Measurements from ENCODE around the gene GNAT3.

DNA sequence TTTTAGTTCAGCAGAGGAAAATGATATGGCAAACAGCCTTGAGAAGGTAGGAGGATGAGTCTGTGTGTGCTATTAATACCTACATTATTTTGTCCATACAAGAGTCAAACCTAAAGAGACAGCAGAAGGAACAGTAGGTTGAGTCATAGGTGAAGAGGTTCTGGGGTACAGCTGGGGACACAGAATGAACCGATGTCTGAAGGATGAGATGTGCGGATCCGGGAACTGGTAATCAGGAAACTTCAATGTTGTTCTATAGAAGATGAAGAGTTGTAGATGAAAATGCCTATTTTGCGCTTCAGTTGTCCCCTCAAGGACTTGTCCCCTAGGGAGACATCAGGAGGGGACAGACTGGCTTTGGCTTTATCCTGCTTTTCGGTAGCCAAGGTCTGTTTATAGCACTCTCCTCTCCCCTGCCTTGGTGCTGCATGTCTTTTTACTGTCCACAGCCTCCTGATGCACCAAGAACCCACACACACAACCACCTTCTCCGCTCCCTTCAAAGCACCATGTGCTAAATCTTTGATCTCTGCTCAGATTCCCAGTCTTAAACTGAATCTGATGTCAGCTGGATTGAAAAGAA is 94.6 kb downstream of the GNAT3 start:
- TF ChIP-seq, protein P1, sequence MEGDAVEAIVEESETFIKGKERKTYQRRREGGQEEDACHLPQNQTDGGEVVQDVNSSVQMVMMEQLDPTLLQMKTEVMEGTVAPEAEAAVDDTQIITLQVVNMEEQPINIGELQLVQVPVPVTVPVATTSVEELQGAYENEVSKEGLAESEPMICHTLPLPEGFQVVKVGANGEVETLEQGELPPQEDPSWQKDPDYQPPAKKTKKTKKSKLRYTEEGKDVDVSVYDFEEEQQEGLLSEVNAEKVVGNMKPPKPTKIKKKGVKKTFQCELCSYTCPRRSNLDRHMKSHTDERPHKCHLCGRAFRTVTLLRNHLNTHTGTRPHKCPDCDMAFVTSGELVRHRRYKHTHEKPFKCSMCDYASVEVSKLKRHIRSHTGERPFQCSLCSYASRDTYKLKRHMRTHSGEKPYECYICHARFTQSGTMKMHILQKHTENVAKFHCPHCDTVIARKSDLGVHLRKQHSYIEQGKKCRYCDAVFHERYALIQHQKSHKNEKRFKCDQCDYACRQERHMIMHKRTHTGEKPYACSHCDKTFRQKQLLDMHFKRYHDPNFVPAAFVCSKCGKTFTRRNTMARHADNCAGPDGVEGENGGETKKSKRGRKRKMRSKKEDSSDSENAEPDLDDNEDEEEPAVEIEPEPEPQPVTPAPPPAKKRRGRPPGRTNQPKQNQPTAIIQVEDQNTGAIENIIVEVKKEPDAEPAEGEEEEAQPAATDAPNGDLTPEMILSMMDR (IDR thresholded peaks at IDR 0.05), result no peak
- no peak for TF ChIP-seq POLR2AphosphoS5 (IDR thresholded peaks at IDR 0.05; ENCODE audit: insufficient read depth in 1 of 2, low read depth in 1 of 2)

All from vagina (tissue), 2 donors.